KOPT-K1 (cell line): ENCODE data around the gene EXOSC9.

Experiments used
- H3K27ac ChIP-seq: fragments of 200-600 bp; sonication (generic); 2 replicates; pipeline ENCODE4 v1.5.1; 2016; ENCODE audit warnings: antibody characterized with exemption, mild to moderate bottlenecking, low read depth, low read length; ENCODE audit not compliant: poor library complexity, severe bottlenecking
- H3K36me3 ChIP-seq: fragments of 200-600 bp; sonication (generic); 2 replicates; pipeline ENCODE4 v1.5.1; 2017; ENCODE audit warnings: antibody characterized with exemption, mild to moderate bottlenecking, low read length, moderate library complexity; ENCODE audit not compliant: insufficient read depth
- H3K9me3 ChIP-seq: fragments of 200-600 bp; sonication (generic); 2 replicates; pipeline ENCODE4 v1.5.1; 2017; ENCODE audit warnings: antibody characterized with exemption, low read length, mild to moderate bottlenecking; ENCODE audit not compliant: insufficient read depth, poor library complexity, severe bottlenecking

Gene EXOSC9

DNA sequence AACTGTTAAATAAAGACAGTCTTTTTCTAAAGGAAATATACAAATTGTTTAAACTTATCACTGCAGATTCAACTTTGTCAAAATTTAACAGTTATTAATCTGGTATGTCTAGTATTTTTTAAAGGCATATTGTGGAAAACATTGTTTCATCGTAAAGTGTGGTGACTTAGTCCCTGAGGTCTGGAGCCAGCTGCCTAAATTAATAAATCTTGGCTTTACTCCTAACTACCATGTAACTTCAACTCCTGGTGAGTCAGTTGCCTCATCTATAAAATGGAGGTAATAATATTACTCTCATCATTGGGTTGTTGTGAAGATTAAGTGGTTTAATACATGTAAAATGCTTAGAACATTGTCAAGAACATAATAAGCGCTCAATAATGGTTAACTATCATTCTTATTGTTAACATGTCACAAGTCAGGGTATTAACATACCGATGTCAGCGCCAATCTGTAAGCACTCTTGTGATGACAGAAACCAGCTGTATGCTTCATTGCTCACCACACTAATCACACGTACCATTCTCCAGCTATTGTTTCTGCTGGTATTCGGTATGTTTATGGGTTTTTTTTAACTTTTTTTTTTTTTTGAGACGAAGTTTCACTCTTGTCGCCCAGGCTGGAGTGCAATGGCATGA, 22.0 kb upstream of the EXOSC9 start:
- Histone ChIP-seq H3K27ac (no peak overlapping the region), H3K36me3 (no peaks in the 10 kb centered on the region), H3K9me3 (no peaks in the 10 kb centered on the region)

DNA sequence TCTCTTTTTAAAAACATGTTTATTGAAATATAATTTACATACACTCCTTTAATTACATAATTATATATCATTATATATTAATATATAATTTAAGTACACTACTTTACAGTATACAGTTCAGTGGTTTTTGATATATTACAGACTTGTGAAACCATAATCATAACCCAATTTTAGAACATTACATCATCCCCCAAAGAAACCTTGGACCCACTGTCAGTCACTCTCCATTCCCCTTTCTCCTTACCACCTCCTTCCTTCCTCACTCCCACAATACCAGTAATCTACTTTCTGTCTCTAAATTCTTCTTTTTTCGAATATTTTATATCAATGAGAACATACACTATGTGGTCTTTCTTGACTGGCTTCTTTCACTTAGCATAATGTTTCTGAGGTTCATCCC, 17.9 kb upstream of the EXOSC9 start:
- Histone ChIP-seq H3K27ac (no peak overlapping the region), H3K9me3 (no peaks in the 10 kb centered on the region), H3K36me3 (no peaks in the 10 kb centered on the region)

DNA sequence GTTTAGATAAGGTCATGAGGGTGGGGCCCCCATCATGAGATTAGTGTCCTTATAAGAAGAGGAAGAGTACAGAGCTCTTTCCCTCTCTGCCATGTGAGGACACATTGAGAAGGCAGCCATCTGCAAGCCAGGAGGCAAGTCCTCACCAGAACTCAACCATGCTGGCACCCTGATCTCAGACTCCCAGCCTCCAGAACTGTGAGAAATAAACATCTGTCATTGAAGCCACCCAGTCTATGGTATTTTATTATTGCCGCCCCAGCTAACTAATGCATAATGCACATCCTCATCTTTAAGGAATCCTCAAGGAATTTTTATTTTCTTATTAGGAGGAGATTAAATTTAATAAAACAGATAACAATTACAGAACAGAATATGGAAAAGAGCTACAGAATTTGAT, 16.7 kb upstream of the EXOSC9 start:
- Histone ChIP-seq H3K27ac (no peak overlapping the region), H3K36me3 (no peaks in the 10 kb centered on the region), H3K9me3 (no peaks in the 10 kb centered on the region)

DNA sequence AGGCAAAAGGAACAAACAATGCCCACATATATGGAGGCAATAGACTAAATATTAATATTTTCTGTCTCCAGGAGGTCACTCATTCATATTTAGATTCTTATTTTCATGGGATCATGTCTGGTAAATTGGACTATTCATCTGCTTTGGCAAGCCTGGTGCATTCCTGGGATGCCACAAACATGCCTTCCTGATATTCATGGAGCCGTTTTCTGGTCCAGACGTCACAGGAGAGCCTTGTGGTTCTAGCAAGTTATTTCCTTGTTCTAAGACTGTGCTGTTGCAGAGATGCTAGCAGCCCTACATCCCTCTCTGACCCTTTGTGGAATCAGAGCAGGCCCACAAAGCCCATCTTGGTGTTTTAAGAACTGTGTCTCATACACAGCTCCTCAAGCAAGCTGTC, 16.1 kb upstream of the EXOSC9 start:
- Histone ChIP-seq H3K36me3 (no peaks in the 10 kb centered on the region), H3K9me3 (no peaks in the 10 kb centered on the region), H3K27ac (no peak overlapping the region)

DNA sequence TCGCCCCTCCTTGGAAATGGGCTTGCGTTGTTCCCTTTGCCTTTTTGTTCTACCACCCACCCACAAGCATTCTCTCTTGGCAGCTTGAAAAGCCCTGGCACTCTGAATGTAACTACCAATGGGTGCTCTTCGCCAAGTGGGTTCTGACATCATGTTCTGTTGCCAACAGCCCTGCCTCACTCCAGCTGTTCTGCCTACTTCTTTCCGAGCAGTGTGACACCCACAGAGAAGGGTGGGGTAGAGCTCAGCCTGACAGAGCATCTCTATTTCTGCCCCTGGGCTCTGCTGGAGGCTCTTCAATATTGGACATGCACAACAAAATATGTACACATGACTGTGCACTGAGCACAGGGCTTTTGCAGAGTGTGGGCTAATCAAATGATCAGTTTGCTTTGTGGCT, 15.6 kb upstream of the EXOSC9 start:
- H3K36me3 ChIP-seq: no peaks in the 10 kb centered on the region
- H3K27ac ChIP-seq: no peak overlapping the region
- H3K9me3 ChIP-seq: no peaks in the 10 kb centered on the region

DNA sequence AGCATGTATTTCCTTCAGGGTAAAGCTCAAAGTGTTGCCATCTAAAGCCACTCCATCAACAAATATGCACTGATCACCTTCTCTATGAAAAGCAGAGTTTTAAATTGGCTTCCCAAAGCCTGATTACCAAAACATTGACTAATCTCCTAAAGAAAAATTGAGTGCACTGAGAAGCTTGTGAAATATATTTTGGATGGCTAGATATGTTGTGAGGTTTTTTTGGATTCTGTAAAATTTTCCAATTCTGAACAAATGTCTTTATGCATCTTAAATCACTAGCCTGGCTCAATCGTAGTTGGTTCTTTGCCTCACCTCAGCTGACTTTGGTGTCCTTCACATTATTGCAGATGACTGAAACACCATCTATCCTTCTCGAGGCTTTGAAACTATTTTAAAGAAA, 14.9 kb upstream of the EXOSC9 start:
- Histone ChIP-seq H3K9me3 (no peaks in the 10 kb centered on the region), H3K27ac (no peak overlapping the region), H3K36me3 (no peaks in the 10 kb centered on the region)

DNA sequence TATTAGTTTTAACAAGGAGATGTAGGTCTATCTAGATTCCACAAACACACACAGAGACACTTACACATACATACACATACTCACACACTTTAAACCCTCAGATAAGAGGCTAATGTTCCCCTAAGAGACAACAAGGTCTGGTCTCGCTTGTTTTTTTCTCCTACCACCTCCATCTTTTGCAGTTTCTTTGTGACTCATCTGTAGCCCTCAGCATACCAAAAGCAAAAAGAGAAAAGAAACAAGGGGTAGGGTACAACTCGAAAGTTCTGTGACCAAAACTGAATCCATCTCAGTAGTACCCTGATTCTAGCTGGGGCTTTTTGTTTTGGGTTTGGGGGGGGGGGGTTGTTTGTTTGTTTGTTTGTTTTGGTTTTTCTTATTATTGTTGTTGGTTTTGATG, 12.2 kb upstream of the EXOSC9 start:
- no peaks in the 10 kb centered on the region for H3K9me3 ChIP-seq
- no peaks in the 10 kb centered on the region for H3K36me3 ChIP-seq
- no peak overlapping the region for H3K27ac ChIP-seq

DNA sequence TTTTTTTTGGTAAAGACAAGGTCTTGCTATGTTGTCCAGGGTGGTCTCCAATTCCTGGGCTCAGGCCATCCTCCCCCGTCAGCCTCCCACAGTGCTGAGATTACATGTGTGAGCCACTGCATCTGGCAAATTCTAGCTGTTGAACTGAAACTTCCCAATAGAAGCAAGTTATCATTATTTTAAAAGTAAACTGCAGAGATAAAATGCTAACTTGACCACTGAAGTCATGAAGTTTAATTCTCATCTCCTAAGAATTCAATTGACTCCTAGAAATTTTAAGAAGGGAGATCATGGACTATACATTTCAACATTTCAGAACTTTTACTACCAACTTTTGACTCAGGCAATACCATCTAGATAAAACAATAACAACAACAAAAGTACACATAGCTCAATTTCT, 11.7 kb upstream of the EXOSC9 start:
- H3K36me3 ChIP-seq: no peaks in the 10 kb centered on the region

DNA sequence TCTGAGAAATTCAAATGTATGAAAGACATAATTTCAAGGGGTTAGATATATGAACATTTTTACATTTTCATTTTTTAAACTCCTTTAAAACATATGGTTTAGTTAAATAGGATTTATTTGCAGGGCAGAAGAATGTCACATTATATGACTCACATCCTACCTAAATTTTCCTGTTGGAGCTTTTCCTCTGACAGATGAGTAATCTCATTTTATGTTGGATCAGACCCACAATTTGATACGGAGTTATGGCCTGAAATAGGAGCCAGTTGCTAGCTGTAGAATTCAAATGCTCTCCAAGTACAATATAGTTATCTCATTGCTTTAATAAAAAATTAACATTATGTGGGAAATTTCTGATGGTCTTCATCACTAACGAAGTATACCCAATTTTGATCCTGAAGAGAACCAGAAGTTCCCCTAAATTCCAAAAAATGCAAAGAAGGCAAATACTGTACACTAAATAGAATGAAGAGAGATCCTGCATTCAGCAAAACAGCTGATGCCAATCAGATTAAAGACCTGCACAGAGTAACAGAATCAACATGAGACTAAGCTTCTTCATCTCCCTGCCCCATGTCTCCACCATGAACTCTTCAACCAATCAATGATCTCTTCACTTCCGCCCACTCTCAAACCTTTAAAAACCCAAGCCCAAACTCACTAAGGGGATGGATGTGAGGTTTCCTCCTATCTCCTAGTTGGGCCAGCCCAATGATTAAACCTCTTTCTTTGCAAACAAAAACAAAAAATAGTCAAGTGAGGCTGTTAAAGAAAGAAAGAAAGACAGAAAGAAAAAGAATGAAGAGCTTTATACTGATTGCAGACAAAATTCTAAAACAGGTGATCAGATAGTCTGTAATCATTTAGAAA, 10.9 kb upstream of the EXOSC9 start:
- Histone ChIP-seq H3K27ac (no peak overlapping the region), H3K9me3 (no peaks in the 10 kb centered on the region), H3K36me3 (no peaks in the 10 kb centered on the region)

More for the DNA sequence above, 11.7 kb upstream of the EXOSC9 start:
- H3K27ac ChIP-seq: no peak overlapping the region
- H3K9me3 ChIP-seq: no peaks in the 10 kb centered on the region

DNA sequence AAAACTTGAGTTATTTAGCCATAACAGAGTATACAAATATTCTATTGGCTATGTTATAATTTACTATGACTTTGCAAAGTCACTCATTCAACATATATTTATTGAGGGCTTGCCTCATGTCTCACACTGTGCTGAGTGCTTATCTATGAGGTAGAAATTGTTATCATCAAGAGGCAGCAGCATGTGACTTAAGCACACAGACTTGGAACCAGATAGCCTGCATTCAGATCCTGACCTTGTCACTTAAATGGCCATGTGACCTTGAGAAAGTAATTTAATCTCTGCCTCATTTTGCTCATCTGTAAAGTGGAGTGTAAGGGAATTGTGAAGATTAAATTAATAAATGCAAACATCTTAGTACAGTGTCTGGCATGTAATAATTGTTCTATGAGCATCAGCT, 10.1 kb upstream of the EXOSC9 start:
- Histone ChIP-seq H3K36me3 (no peaks in the 10 kb centered on the region), H3K27ac (no peak overlapping the region), H3K9me3 (no peaks in the 10 kb centered on the region)

DNA sequence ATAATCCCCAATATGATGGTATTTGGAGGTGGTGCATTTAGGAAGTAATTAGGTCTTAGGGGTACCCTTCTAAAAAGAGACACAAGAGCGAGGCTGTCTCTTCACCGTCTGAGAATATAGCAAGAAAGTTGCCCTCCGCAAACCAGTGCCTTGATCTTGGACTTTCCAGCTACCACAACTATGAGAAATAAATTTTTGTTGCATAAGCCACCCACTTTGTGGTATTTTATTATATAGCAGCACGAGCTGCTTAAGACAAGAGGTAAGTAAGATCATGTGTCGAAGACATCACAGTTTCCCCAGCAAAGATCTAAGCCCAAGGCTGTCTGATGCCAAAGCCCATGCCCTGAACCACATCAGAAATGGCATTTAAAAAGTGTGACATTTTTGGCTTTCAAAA, 9.6 kb upstream of the EXOSC9 start:
- H3K36me3 ChIP-seq: no peaks in the 10 kb centered on the region
- no peaks in the 10 kb centered on the region for H3K9me3 ChIP-seq
- H3K27ac ChIP-seq: no peak overlapping the region

DNA sequence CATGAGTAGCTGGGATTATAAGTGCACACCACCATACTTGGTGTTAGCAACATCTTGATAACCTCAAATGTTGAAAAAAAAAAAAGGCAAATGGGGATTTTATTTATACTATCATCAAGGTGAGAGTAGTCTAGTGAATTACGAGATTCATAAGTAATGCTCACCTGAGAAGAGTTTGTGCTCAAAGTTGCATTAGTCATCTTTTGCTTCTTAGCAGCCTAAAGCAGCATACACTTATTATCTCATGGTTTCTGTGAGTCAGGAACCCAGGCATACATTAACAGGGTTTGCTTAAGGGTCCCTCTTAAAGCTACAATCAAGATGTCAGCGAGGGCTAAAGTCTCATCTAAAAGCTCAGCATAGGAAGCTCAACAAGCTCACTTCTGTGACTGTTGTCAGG, 8.2 kb upstream of the EXOSC9 start:
- H3K27ac ChIP-seq: no peak overlapping the region
- H3K36me3 ChIP-seq: no peaks in the 10 kb centered on the region
- H3K9me3 ChIP-seq: no peaks in the 10 kb centered on the region

DNA sequence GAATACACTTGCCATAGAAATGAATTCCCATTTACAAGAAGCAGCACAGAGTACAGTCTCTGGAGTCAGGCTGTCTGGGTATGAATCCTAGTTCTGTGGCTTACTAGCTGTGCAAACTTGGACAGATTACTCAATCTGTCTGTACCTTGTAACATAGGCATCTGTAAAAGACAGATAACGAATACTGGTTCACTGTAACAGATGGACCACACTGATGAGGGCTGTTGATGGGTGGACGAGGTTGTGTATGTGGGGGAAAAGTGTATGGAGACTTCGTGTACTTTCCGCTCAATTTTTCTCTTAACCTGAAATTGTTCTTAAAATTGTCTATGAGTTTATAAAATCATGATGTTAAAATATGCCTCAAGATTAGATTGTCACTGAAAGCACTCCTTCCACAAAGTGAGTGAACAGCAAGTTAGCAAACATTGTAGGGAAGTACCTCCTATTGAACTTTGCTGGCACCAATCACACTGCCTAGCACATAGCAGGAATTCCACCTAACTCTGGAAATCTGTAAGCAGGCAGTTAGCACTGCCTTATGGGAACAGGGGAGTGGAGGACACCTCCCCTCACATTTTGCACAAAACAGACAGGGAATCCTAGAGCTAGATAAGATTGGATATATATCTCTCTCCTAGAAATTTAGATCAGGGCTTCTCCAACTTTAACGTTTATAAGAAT, 6.5 kb upstream of the EXOSC9 start:
- no peaks in the 10 kb centered on the region for H3K9me3 ChIP-seq
- H3K36me3 ChIP-seq: no peaks in the 10 kb centered on the region
- H3K27ac ChIP-seq: no peak overlapping the region

DNA sequence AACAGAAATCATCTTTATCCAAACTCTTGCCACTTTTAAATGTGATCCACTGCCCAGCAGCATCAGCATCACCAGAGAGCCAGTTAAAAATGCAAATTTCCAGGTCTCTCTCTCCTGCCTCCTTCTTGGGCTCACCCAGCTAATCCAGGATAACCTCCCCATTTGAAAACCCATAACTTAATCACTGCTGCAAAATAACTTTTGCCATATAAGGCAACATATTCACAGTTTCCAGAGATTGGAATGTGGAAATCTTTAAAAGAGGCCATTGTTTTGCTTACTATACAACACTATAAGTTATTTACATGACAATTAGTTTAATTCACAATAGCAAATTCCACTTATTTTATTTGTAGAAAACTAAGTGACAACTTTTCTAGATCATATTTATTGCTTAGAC, 4.8 kb upstream of the EXOSC9 start:
- Histone ChIP-seq H3K36me3 (no peaks in the 10 kb centered on the region), H3K27ac (peak overlapping the region; percentile 62), H3K9me3 (no peaks in the 10 kb centered on the region)

DNA sequence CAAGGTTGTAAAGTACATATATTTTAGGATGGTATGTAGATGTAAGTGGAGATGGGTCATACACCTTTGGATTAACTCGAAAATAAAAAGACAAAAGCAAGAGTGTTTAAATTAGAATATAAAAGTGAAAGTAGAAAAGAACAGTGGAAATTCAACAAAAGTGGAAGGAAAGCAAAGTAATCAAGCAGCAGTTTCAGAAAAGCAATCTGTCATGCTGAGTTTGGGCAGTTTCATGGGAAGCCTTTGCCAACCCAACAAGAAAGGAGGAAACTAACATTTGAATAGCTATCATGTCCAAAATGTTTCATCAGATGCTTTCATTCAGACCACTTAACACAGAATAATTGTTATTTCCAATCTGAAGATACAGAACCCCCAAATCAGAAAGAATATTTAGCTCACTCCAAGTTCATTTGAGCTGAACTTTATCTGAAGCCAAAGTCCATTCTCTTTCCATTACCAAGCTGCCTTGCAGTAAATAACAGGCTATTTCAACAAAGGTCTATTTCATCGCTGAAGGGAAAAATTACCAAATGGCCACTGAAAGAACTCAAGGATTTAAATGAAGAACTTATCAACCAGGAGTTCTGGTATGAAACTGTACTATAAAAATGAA, 1.8 kb upstream of the EXOSC9 start:
- peaks cover 19% of the 10 kb centered on the region for H3K36me3 ChIP-seq
- H3K27ac ChIP-seq: peak overlapping the region; percentile 85
- H3K9me3 ChIP-seq: no peaks in the 10 kb centered on the region
